GM18861 (cell line): ENCODE results near the gene DNMT3L.
"Not testable (repeated sequence)": the region's sequence is repeated elsewhere in the genome, so short reads cannot be mapped to it uniquely, and the experiment has no call there.

ENCODE experiments used
- ATAC-seq: cut with Tn5 transposase; IDR thresholded peaks from one replicate; pipeline ENCODE4 v1.9.1; 2021; ENCODE audit not compliant: unreplicated experiment

The DNMT3L gene

GRCh38 chr21:44249204-44250037 is 12.3 kb downstream of the DNMT3L start:
- ATAC-seq, result not testable (repeated sequence)

DNA sequence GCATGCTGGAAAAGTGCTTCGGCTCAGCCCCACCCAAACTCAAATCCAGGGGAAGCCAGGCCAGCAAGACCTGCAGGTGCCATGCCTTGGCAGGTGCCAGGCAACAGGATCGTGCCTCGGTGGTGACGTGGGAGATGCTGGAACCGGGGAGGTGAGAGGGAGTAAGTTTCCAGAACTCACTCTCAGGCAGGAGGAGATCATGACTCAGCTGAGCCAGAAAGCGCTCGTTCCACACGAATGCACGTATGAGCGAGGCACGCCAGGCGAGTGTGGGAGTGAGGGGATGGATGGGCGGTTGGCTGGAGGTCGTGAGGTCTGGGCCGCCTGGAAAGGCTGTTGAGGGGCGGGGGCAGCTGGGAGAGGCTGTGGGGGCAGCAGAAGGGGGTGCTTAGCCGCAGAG is 13.8 kb downstream of the DNMT3L start:
- not testable (repeated sequence) for ATAC-seq

DNA sequence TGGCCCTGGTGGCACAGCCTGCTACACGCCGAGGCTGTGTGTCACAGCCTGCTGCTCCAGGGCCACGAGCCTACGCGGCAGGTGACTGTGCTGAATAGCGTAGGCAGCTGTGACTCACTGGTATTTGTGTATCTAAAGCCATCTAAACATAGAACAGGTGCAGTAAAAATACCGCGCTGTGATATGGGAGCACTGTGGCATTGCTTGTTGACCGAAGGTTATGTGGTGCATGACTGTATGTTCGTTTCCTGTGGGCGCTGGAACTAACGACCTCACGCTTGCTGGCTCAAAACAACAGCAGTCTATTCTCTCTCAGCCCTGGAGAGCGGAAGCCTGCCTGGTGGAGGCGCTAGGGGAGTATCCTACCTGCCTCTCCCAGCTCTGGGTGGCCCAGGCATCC is 17.7 kb downstream of the DNMT3L start:
- peak; percentile 48 for ATAC-seq

DNA sequence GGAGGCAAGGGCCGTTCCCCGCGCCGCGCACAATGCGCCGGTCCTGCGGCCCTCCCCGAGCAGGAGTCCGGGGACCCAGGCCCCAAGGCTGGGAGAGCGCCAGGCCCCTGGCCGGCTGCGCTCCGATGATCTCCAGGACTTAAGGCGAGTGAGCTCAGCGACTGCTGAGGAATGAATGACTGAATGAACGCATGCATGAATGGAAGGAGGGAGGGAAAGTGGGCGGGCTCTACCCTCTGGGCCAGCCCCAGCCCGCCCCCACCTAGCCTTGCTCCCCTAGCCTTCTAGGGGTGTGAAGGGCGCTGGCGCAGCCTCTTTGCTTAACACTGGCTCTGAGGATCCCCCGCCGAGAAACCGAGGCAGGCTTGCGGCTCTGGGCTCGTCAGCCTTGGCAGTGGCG is 20.4 kb downstream of the DNMT3L start:
- not testable (repeated sequence) for ATAC-seq

- ATAC-seq, result not testable (repeated sequence)
These were observed 20.9 kb downstream of the DNMT3L start, which contains the start of gene ICOSLG for GRCh38 chr21:44240842-44241241. TSS of gene ICOSLG (minus strand) at chr21:44240943. CDS start at chr21:44240817, 126 bp downstream.

DNA sequence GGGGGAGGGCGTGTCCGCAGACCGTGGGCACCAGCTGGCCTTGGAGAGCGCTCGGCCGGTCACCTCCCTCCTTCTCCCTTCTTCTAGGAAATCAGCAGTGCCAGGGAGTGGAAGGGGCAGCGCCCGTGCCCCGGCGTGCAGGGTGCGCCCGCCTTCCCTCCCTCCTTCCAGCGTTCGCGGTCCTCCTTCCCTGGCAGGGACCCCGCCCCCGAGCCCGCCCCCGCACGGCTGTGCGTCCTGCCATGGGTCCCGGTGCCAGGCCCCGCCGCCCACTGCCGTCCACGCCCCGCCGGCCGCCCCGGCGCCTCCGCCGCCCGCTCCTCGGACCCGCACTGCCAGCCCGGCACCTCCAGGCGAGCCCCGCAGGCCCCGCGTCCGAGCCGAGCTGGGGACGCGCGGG is 21.3 kb downstream of the DNMT3L start:
- not testable (repeated sequence) for ATAC-seq

GRCh38 chr21:44229561-44229960 is 32.1 kb downstream of the DNMT3L start:
- not testable (repeated sequence) for ATAC-seq

GRCh38 chr21:44228109-44228508 is 33.6 kb downstream of the DNMT3L start:
- not testable (repeated sequence) for ATAC-seq

DNA sequence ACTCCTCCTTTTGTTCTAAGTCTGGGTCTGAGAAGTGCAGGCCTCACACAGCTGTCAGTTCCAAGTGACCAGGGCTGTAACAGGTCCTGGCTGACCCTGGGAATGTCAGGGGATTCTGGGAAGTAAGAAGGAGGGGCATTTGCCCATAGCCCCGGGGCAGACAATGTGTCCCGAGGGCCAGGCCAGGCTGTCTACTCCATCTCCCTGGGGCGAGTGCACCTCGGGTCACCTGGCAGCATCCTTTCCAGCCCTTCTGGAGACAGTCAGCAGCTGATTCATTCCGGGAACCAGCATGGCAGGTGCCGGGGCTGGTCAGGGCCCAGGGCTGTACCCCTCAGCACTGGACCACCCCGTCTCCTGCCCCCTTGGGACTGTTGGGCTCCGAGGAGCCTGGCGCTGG is 34.1 kb downstream of the DNMT3L start:
- ATAC-seq, result not testable (repeated sequence)

DNA sequence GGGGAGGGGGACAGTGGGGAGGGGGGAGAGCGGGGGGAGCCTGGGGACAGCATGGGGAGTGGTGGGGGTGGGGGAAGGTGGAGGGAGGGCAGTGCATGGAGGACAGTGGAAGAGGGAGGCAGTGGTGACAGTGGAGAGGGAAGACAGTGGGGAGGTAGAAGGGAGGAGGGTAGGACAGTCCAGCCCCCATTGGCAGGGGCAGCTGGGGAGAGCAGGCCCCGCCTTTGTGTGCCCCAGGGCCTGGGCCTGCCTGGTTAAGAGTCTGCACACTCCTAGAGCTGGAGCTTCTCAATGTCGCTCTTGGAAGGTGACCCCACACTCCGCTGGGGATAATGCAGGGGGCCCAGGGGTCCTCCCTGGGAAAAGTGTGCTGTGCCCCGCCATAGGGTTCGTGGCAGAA is 36.1 kb downstream of the DNMT3L start:
- not testable (repeated sequence) for ATAC-seq

GRCh38 chr21:44223334-44223733 is 38.4 kb downstream of the DNMT3L start:
- not testable (repeated sequence) for ATAC-seq

GRCh38 chr21:44220674-44221073 is 41.0 kb downstream of the DNMT3L start:
- not testable (repeated sequence) for ATAC-seq

GRCh38 chr21:44218461-44218860 is 43.2 kb downstream of the DNMT3L start:
- not testable (repeated sequence) for ATAC-seq

- ATAC-seq, result not testable (repeated sequence)
These were observed 49.7 kb downstream of the DNMT3L start for GRCh38 chr21:44211978-44212377.

- not testable (repeated sequence) for ATAC-seq
These were observed 50.1 kb downstream of the DNMT3L start for GRCh38 chr21:44211574-44211973.

DNA sequence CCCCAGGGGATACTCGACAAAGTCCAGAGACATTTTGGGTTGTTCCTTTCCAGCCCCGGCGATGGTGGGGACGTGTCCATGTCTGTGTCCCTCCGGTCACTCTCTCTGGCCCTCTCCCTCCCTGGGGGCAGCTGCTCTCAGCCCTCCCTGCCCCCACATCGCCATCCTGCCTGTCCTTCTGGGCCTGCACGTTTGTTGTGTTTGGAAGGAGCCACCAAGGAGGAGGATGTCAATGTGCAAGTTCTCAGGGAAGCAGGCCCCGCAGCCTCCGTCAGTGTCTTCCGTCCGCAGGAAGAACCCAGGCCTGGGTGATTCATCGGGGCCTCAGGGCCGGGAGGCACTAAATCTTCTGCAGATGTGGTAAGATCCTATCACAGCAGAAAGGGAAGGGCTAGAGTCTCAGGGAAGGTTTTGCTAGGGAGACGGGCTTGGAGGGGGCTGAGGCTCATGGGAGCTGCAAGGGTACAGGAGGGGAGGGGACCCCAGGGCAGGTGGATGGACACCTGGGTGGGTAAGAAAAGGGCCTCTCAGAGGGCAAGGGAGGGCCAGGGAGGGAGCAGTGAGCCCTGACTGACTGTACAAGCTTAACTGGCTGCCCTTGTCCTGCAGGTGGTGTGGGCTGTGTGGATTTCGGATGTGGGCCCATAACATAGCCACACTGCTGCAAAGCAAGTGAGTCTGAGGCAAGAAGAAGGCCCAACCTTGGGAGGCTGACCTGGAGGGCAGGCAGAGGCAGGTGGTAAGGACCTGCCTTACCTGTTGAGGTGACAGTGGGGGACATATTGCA is 53.6 kb downstream of the DNMT3L start:
- ATAC-seq, result not testable (repeated sequence)

DNA sequence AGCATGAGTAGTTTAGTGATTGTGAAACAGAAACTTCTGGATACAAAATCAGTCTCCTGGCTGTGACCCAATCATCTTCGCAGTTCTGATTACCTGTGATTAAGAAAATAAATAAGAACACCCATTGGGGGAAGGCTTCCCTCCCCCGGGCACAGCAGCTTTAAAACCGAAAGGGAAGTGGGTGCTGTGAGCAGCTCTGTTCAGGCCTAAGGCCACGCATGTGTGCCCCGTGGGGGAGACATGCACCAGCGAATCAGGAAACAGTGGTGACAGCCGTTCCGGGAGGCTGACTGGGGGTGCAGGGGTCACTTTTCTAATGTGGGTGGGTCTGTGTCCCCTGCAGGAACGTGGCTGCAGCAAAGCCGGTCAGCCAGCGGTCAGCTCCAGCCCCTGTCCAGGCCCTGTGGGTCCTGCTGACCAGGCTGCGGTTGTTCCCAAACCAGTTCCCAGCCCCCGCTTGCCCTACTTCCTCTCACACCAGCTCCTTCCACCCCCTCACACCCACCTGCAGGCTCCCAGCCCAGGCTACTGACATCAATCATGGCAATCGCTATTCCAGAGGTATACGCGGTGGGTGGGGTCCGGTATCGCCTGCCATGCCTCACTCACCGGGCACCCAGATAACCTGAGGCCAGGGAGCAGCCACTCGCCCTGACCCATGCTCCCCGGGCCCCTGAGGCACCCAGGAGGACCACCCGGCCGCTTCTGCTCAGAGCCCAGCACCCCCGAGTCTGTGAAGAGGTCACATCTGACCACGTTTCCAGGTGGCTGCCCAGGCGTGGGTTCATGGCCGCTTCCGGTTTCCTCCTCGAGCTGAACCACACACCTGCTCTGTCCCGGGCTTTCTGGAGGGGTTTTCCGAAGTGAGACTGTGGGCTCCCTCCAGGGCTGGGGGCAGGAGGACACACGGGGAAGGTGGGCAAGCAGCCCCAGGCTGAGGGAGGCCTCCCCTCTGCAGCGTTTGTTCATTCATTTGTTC is 54.7 kb downstream of the DNMT3L start:
- ATAC-seq, result not testable (repeated sequence)

GRCh38 chr21:44206187-44206586 is 55.5 kb downstream of the DNMT3L start:
- not testable (repeated sequence) for ATAC-seq

DNA sequence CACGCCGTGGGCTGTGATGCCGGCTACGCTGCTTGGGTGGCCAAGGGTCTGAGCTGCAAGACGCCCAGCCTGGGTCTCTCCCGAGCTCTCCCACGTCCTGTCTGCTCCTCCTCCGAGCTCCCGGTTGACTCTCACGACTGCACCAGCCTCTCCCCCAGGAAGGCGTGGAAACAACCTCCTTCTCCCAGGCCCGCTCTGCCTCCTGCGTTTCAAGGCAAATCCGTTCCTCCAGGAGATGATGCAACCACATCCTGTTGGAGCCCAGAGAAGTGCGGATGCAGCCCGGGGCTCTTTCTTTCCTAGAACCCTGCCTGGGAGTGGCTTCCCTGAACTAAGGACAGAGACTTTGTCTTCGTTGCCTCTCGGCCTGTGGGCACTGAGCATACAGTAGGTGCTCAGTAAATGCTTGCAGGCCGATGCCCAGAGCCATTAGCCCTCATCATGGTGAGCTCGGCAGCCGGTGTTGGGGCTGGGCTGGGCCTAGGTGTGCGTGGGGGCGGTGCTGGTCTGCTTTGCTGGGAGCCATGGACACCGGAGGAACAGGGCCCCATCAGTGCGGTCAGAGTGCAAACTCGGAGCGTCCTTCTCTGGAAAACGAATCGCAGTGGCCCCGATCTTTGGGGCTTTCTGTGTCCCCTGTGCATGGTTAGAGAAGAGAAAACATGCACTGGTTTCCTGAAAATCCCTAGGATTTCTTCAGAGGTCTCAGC is 59.0 kb downstream of the DNMT3L start:
- not testable (repeated sequence) for ATAC-seq

- not testable (repeated sequence) for ATAC-seq
These were observed 61.7 kb downstream of the DNMT3L start for GRCh38 chr21:44199997-44200396.
